Loucy (cell line): ENCODE measurements around the gene CGN.

Experiments
- CTCF ChIP-seq: fragments of 200-600 bp; sonication (generic); conservative IDR thresholded peaks from 2 replicates; pipeline ENCODE4 v1.5.1; 2014; ENCODE audit warnings: mild to moderate bottlenecking, antibody characterized with exemption, low read length
- EZH2phosphoT487 ChIP-seq: fragments of 200-600 bp; IDR thresholded peaks from 2 replicates; pipeline ENCODE4 v1.6.1; 2018; ENCODE audit warnings: antibody characterized with exemption, mild to moderate bottlenecking, moderate library complexity, borderline replicate concordance

- TF ChIP-seq CTCF = no peak
- TF ChIP-seq EZH2phosphoT487 = no peak
These were observed 602 bp upstream of the CGN start for GRCh38 chr1:151510614-151510956.
